ENCODE results near the gene SEMA6B.
A peak's percentile ranks its signal among the peaks of the same experiment; 100 is the strongest.

The SEMA6B gene

DNA sequence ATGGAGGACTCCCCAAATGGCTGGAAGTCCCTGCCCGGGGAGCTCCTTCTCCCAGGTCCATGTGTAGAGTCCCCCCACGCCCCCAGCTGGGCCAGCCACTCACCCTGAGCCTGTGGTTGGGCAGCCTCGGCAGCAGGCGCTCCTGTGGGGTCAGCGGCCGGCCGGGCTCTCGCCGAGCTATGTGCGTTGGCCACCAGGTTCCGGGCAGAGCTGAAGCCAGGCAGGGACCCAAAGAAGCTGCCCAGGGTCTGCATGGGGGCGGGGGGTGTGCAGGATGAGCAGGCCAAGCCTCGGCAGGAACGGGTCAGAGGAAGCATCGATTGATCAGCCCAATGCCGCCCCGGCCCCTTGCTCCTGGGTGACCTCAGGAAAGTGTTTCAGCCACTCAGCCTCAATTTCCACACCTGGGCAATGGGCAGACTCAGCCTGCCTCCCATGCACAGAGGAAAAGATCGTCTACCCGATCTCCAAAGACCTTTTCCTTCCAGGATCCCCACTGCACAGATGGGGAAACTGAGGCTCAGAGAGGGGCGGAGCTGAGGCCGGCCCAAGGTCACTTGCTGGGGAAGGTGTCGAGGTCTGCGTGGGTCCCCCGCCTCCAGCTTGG is 41.9 kb downstream of the SEMA6B start:
- Histone ChIP-seq H3K27ac (ENCODE audit: extremely low read depth, low read depth, low read length) (no peak overlapping the region), H3K4me1 (ENCODE audit: control insufficient read depth, insufficient read depth, low read length) (no peaks in the 10 kb centered on the region), H3K4me3 (ENCODE audit: low read depth, low read length) (no peak overlapping the region), H3K9me3 (ENCODE audit: control insufficient read depth, insufficient read depth, low read depth, low read length) (no peaks in the 10 kb centered on the region), H3K36me3 (ENCODE audit: control insufficient read depth in 2 of 2, insufficient read depth in 1 of 2, low read length in 2 of 2) (no peaks in the 10 kb centered on the region)
- POLR2A ChIA-PET, result no interaction called here
- TF ChIP-seq ZNF596 (tag by site-specific recombination; IDR thresholded peaks at IDR 0.05) (no peak), ZNF530 (tag by site-specific recombination; IDR thresholded peaks at IDR 0.05; ENCODE audit: low read depth) (no peak), ZNF600 (tag by site-specific recombination; IDR thresholded peaks at IDR 0.05) (no peak), ZNF626 (tag by site-specific recombination; IDR thresholded peaks at IDR 0.05) (no peak)
- CTCF ChIA-PET, result interaction anchor here (0.7 to 2.5 kb wide), 2 partner anchors 7 to 9 kb away, joined by 4 to 9 read pairs; no protein-coding TSS in a partner anchor

DNA sequence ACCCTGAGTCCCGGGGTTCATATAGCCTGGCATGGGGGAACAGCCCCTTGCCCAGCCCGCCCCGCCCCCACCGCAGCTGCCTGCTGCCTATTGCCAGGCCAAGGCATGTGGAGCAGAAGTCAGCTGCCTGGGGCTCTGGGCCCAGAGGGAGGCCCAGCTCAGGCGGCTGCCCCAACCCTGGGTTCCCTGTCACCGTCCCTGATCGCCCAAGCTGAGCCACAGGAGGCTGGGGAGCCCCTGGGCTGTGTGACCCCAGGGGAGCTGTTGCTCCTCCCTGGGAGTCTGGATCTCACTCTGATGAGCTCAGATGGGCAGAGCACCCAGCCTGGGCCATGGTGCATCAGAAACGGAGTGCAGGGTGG is 42.6 kb downstream of the SEMA6B start:
- no peaks in the 10 kb centered on the region for H3K36me3 ChIP-seq (ENCODE audit: control insufficient read depth in 2 of 2, insufficient read depth in 1 of 2, low read length in 2 of 2)
- no peak overlapping the region for H3K27ac ChIP-seq (ENCODE audit: extremely low read depth, low read depth, low read length)
- TF ChIP-seq GLIS1 (tag by site-specific recombination; IDR thresholded peaks at IDR 0.05) (peak; percentile 87), ZNF48 (tag by site-specific recombination; IDR thresholded peaks at IDR 0.05) (no peak), IKZF3 (tag by site-specific recombination; IDR thresholded peaks at IDR 0.05) (no peak), ZIC2 (tag by site-specific recombination; IDR thresholded peaks at IDR 0.05) (peak; percentile 88), WT1 (tag by site-specific recombination; IDR thresholded peaks at IDR 0.05) (no peak), ZNF266 (tag by site-specific recombination; IDR thresholded peaks at IDR 0.05; ENCODE audit: low read depth) (no peak), ZSCAN16 (tag by site-specific recombination; IDR thresholded peaks at IDR 0.05) (no peak)
- no peaks in the 10 kb centered on the region for H3K4me1 ChIP-seq (ENCODE audit: control insufficient read depth, insufficient read depth, low read length)
- ChIA-PET POLR2A (no interaction called here), CTCF (interaction anchor here (0.7 to 2.5 kb wide), 2 partner anchors 8 to 10 kb away, joined by 4 to 9 read pairs; no protein-coding TSS in a partner anchor)
- no peak overlapping the region for H3K4me3 ChIP-seq (ENCODE audit: low read depth, low read length)
- no peaks in the 10 kb centered on the region for H3K9me3 ChIP-seq (ENCODE audit: control insufficient read depth, insufficient read depth, low read depth, low read length)

DNA sequence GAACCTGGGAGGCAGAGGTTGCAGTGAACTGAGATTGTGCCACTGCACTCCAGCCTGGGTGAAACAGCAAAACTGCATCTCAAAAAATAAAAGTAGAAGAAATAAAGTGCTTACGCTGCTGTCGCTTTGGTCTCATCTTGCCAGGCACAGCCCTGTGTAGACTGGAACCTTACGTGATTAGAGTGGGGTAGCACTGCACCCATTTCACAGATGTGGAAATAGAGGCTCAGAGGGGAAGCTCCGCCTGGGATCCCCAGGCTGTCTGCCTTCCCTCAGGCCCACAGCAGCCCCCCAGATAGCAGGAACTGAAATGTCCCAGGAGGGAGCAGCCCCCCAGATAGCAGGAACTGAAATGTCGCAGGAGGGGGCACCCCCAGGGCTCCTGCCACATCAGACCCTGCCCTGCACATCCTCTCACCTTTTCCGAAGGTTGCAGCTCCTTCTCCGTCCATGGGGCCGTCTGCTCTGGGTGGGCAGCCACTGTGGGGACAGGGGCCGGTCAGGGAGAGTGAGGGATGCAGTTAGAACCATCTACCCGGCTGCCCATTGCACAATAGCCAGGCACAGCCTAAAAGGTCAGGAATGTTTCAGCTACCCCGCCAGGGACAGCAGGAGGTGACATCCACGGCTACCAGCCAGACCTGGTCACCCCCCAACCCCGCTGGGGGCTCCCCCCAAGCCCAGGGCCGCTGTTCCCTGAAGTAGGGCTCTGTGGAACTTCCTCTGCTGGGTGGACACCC is 43.1 kb downstream of the SEMA6B start:
- Histone ChIP-seq H3K27ac (ENCODE audit: extremely low read depth, low read depth, low read length) (no peak overlapping the region), H3K36me3 (ENCODE audit: control insufficient read depth in 2 of 2, insufficient read depth in 1 of 2, low read length in 2 of 2) (no peaks in the 10 kb centered on the region), H3K4me3 (ENCODE audit: low read depth, low read length) (no peak overlapping the region), H3K9me3 (ENCODE audit: control insufficient read depth, insufficient read depth, low read depth, low read length) (no peaks in the 10 kb centered on the region), H3K4me1 (ENCODE audit: control insufficient read depth, insufficient read depth, low read length) (no peaks in the 10 kb centered on the region)
- TF ChIP-seq, protein P1, sequence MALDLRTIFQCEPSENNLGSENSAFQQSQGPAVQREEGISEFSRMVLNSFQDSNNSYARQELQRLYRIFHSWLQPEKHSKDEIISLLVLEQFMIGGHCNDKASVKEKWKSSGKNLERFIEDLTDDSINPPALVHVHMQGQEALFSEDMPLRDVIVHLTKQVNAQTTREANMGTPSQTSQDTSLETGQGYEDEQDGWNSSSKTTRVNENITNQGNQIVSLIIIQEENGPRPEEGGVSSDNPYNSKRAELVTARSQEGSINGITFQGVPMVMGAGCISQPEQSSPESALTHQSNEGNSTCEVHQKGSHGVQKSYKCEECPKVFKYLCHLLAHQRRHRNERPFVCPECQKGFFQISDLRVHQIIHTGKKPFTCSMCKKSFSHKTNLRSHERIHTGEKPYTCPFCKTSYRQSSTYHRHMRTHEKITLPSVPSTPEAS (tag by site-specific recombination; IDR thresholded peaks at IDR 0.05), result no peak
- TF ChIP-seq, protein P2, sequence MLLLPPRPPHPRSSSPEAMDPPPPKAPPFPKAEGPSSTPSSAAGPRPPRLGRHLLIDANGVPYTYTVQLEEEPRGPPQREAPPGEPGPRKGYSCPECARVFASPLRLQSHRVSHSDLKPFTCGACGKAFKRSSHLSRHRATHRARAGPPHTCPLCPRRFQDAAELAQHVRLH (tag by site-specific recombination; IDR thresholded peaks at IDR 0.05), result 0 out of 2 replicates have a peak, but pooled peaks have one; percentile 21
- CTCF ChIA-PET, result interaction anchor here (0.6 to 2.5 kb wide), 3 partner anchors 8 to 356 kb away, joined by 3 to 9 read pairs (median 4); no protein-coding TSS in a partner anchor
- POLR2A ChIA-PET, result interaction anchor here (1.1 kb wide), 1 partner anchor 9 kb away, joined by 3 read pairs; no protein-coding TSS in a partner anchor

DNA sequence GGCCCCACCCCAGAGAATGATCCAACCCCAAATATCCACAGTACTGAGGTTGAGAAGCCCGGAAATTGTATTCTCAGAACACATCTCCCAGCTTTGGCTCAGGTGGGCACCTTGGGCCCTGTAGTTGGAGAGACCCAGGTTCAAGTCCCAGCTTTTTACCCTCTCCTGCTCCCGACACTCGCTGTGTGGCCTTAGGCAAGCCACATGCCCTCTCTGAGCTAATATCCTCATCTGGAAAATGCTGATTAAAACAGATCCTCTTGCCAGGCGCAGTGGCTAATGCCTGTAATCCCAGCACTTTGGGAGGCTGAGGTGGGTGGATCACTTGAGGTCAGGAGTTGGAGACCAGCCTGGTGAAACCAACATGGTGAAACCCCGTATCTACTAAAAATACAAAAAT is 43.8 kb downstream of the SEMA6B start:
- Histone ChIP-seq H3K27ac (ENCODE audit: extremely low read depth, low read depth, low read length) (no peak overlapping the region), H3K4me1 (ENCODE audit: control insufficient read depth, insufficient read depth, low read length) (no peaks in the 10 kb centered on the region), H3K9me3 (ENCODE audit: control insufficient read depth, insufficient read depth, low read depth, low read length) (no peaks in the 10 kb centered on the region), H3K36me3 (ENCODE audit: control insufficient read depth in 2 of 2, insufficient read depth in 1 of 2, low read length in 2 of 2) (no peaks in the 10 kb centered on the region), H3K4me3 (ENCODE audit: low read depth, low read length) (no peak overlapping the region)
- ChIA-PET CTCF (interaction anchor here (0.6 to 2.5 kb wide), 3 partner anchors 9 to 356 kb away, joined by 3 to 9 read pairs (median 4); no protein-coding TSS in a partner anchor), POLR2A (interaction anchor here (1.1 kb wide), 1 partner anchor 9 kb away, joined by 3 read pairs; no protein-coding TSS in a partner anchor)
- TF ChIP-seq ZNF768 (tag by site-specific recombination; IDR thresholded peaks at IDR 0.05), result peak; percentile 69
- TF ChIP-seq, protein P3, sequence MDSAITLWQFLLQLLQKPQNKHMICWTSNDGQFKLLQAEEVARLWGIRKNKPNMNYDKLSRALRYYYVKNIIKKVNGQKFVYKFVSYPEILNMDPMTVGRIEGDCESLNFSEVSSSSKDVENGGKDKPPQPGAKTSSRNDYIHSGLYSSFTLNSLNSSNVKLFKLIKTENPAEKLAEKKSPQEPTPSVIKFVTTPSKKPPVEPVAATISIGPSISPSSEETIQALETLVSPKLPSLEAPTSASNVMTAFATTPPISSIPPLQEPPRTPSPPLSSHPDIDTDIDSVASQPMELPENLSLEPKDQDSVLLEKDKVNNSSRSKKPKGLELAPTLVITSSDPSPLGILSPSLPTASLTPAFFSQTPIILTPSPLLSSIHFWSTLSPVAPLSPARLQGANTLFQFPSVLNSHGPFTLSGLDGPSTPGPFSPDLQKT (IDR thresholded peaks at IDR 0.05; ENCODE audit: borderline replicate concordance, low read depth, low read length), result no peak

All from HEK293 (cell line).